Measurements from ENCODE around the gene TECPR2.

TECPR2 gene

GRCh38 chr14:102451064-102451352 is 88.3 kb downstream of the TECPR2 start:
- DNase-seq (ENCODE audit: low read depth, low spot score), result no peak
- no peak for TF ChIP-seq CTCF (IDR thresholded peaks at IDR 0.05; ENCODE audit: insufficient read depth, low read length, missing control alignments)
- ChIA-PET CTCF (interaction anchor here (12.3 kb wide), 1 partner anchor 13 kb away, joined by 117 read pairs; no protein-coding TSS in a partner anchor), POLR2A (no interaction called here)
- no peak overlapping the region for H3K4me3 ChIP-seq (ENCODE audit: low read depth, low read length)

GRCh38 chr14:102452302-102452701 is 89.6 kb downstream of the TECPR2 start:
- no peak overlapping the region for H3K4me3 ChIP-seq (ENCODE audit: low read depth, low read length)
- no peak for DNase-seq (ENCODE audit: low read depth, low spot score)
- CTCF ChIA-PET, result interaction anchor here (1.5 to 12.3 kb wide), 2 partner anchors 14 to 64 kb away, joined by 4 to 117 read pairs; no protein-coding TSS in a partner anchor
- POLR2A ChIA-PET, result no interaction called here
- no peak for TF ChIP-seq CTCF (IDR thresholded peaks at IDR 0.05; ENCODE audit: insufficient read depth, low read length, missing control alignments)

- no peak overlapping the region for H3K4me3 ChIP-seq (ENCODE audit: low read depth, low read length)
- ChIA-PET POLR2A (no interaction called here), CTCF (interaction anchor here (12.3 kb wide), 1 partner anchor 17 kb away, joined by 117 read pairs; no protein-coding TSS in a partner anchor)
- no peak for TF ChIP-seq CTCF (IDR thresholded peaks at IDR 0.05; ENCODE audit: insufficient read depth, low read length, missing control alignments)
- DNase-seq (ENCODE audit: low read depth, low spot score), result no peak
Observed at GRCh38 chr14:102454711-102455110, 92.0 kb downstream of the TECPR2 start.

- POLR2A ChIA-PET, result interaction anchor here (0.6 kb wide), 1 partner anchor 599 kb away, joined by 3 read pairs; no protein-coding TSS in a partner anchor
- no peak for TF ChIP-seq CTCF (IDR thresholded peaks at IDR 0.05; ENCODE audit: insufficient read depth, low read length, missing control alignments)
- CTCF ChIA-PET, result interaction anchor here (1.4 to 12.3 kb wide), 2 partner anchors 12 to 20 kb away, joined by 4 to 117 read pairs; no protein-coding TSS in a partner anchor
- H3K4me3 ChIP-seq (ENCODE audit: low read depth, low read length), result no peak overlapping the region
- DNase-seq (ENCODE audit: low read depth, low spot score), result no peak
Observed at GRCh38 chr14:102457509-102457908, 94.8 kb downstream of the TECPR2 start.

GRCh38 chr14:102461490-102462338 is 99.0 kb downstream of the TECPR2 start:
- DNase-seq (ENCODE audit: low read depth, low spot score), result no peak
- POLR2A ChIA-PET, result no interaction called here
- no peak overlapping the region for H3K4me3 ChIP-seq (ENCODE audit: low read depth, low read length)
- CTCF ChIA-PET, result interaction anchor here (1.4 kb wide), 1 partner anchor 24 kb away, joined by 7 read pairs; no protein-coding TSS in a partner anchor
- TF ChIP-seq CTCF (IDR thresholded peaks at IDR 0.05; ENCODE audit: insufficient read depth, low read length, missing control alignments), result no peak

- no peak overlapping the region for H3K4me3 ChIP-seq (ENCODE audit: low read depth, low read length)
- no peak for TF ChIP-seq CTCF (IDR thresholded peaks at IDR 0.05; ENCODE audit: insufficient read depth, low read length, missing control alignments)
- CTCF ChIA-PET, result interaction anchor here (1.4 kb wide), 1 partner anchor 24 kb away, joined by 7 read pairs; no protein-coding TSS in a partner anchor
- POLR2A ChIA-PET, result no interaction called here
- no peak for DNase-seq (ENCODE audit: low read depth, low spot score)
Observed at GRCh38 chr14:102462391-102462790, 99.7 kb downstream of the TECPR2 start.

All from AG04449 (cell line).